Measurements from ENCODE around the gene FOXD2. TPM values are rescaled to one million over a fixed set of nuclear protein-coding genes. Genes with fewer than 3 reads are reported as not detected.

Gene FOXD2
- under 1 TPM in 5 of 6 donors, not detected in 1; 0.05 to 0.37 (median 0.07) TPM for polyA plus RNA-seq (ENCODE audit: low read depth in 6 of 6)

GRCh38 chr1:47437447-47438164 lies at the start of gene FOXD2:
Gene FOXD2, plus strand, starts transcription at chr1:47438044. Its CDS starts 92 bp downstream, at chr1:47438136.
- peak within 1 kb of the TSS; percentile 87 to 95 (median 90) for H3K4me3 Mint-ChIP-seq
- peak within 1 kb of the TSS; percentile 33 to 83 (median 46) for H3K27ac Mint-ChIP-seq
- DNase-seq = peak; percentile 91
- peak; percentile 84 to 85 for ATAC-seq (ENCODE audit: low read depth in 2 of 2)
- H3K4me1 Mint-ChIP-seq = peaks cover 25 to 44% (median 30%) of the 10 kb centered on the region in 3 donors
- peaks cover 0 to 3% (median 0%) of the 10 kb centered on the region in 7 donors for H3K9me3 Mint-ChIP-seq
- H3K36me3 Mint-ChIP-seq = no peaks in the 10 kb centered on the region
- peaks cover 20 to 32% (median 32%) of the 10 kb centered on the region in 3 donors for H3K27me3 Mint-ChIP-seq

GRCh38 chr1:47388891-47389238 lies 49.0 kb upstream of the FOXD2 start:
- H3K27ac Mint-ChIP-seq = peak overlapping the region in 1 of 6 donors; percentile 30
- DNase-seq = peak; percentile 9
- peaks cover 6 to 17% (median 12%) of the 10 kb centered on the region in 3 donors for H3K27me3 Mint-ChIP-seq
- no peak for ATAC-seq (ENCODE audit: low read depth in 2 of 2)
- peaks cover 0 to 4% (median 0%) of the 10 kb centered on the region in 3 donors for H3K4me1 Mint-ChIP-seq
- H3K36me3 Mint-ChIP-seq = no peaks in the 10 kb centered on the region
- H3K9me3 Mint-ChIP-seq = no peaks in the 10 kb centered on the region
- H3K4me3 Mint-ChIP-seq = no peak overlapping the region

DNA sequence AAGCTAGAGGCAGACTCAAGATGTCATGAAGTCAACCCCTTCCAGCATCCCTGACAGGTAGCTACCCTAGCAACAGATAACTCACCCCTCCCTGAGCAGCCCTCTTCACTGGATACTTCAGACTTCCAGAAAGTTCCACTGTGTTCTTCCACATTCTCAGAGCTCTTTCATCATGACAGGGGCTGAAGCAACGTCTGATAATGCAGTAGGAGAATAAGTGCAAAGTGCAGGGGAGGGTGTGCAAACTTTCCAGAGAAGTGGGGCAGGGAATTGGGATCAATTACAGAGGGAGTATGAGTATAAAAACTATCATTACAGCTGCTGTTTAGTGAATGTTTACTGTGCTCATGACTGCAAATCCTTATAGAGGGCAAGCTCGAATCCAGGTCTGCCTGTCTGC lies 48.1 kb upstream of the FOXD2 start:
- peaks cover 11 to 24% (median 20%) of the 10 kb centered on the region in 3 donors for H3K27me3 Mint-ChIP-seq
- no peak overlapping the region for H3K4me3 Mint-ChIP-seq
- peaks cover 0 to 4% (median 0%) of the 10 kb centered on the region in 3 donors for H3K4me1 Mint-ChIP-seq
- H3K27ac Mint-ChIP-seq = no peak overlapping the region
- DNase-seq (no peak), ATAC-seq (ENCODE audit: low read depth in 2 of 2) (no peak)
- H3K36me3 Mint-ChIP-seq = no peaks in the 10 kb centered on the region
- H3K9me3 Mint-ChIP-seq = no peaks in the 10 kb centered on the region

DNA sequence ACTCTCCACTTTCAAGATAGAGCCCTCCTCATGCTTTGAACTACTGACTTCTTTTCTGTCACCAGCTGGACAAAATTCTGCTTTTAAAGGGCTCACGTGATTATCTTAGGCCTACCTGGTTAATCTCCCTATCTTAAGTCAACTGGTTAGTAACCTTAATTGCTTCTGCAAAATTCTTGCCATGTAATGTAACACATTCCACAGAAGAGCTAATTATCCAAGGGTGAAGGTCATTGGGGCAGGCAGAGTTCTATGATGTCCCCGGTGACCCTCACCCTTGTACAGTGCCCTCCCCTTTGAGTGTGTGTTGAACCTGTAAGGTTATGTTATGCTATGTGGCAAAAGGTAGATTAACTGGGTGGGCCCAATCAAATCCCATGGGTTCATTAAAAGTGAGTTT lies 47.0 kb upstream of the FOXD2 start:
- Mint-ChIP-seq H3K27ac (no peak overlapping the region), H3K4me1 (peaks cover 0 to 4% (median 0%) of the 10 kb centered on the region in 3 donors), H3K36me3 (no peaks in the 10 kb centered on the region), H3K9me3 (no peaks in the 10 kb centered on the region), H3K27me3 (peaks cover 18 to 34% (median 29%) of the 10 kb centered on the region in 3 donors), H3K4me3 (no peak overlapping the region)
- no peak for DNase-seq
- ATAC-seq (ENCODE audit: low read depth in 2 of 2) = no peak

- Mint-ChIP-seq H3K27ac (no peak overlapping the region), H3K9me3 (no peaks in the 10 kb centered on the region), H3K4me1 (peaks cover 0 to 4% (median 0%) of the 10 kb centered on the region in 3 donors), H3K36me3 (no peaks in the 10 kb centered on the region), H3K27me3 (peaks cover 22 to 37% (median 36%) of the 10 kb centered on the region in 3 donors), H3K4me3 (peak overlapping the region in 1 of 8 donors; percentile 70)
- no peak for DNase-seq
- no peak for ATAC-seq (ENCODE audit: low read depth in 2 of 2)
Measured at GRCh38 chr1:47393141-47393540, 44.7 kb upstream of the FOXD2 start.

DNA sequence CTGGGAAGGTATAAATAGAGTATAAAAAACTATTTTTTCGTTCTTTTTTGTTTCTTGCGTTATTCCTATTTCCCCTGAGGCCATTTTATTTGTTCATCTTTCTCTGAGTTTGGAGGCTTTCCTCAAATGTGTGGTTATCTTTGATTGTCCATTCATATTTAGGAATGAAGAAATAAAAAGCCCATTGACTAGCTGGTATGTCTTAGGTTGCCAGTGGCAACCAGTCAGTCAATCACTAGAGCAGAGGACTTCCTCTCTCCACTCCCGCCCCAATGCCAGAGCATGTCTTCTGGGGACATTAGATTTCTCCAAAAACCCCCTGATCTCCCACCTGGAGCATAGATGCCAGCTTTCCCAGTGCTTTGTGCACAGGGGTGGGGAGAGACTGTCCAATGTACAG lies 42.4 kb upstream of the FOXD2 start:
- H3K36me3 Mint-ChIP-seq = no peaks in the 10 kb centered on the region
- no peak for ATAC-seq (ENCODE audit: low read depth in 2 of 2)
- H3K9me3 Mint-ChIP-seq = no peaks in the 10 kb centered on the region
- no peak for DNase-seq
- no peak overlapping the region for H3K4me3 Mint-ChIP-seq
- H3K27ac Mint-ChIP-seq = no peak overlapping the region
- peaks cover 24 to 37% (median 36%) of the 10 kb centered on the region in 3 donors for H3K27me3 Mint-ChIP-seq
- peaks cover 3 to 5% (median 3%) of the 10 kb centered on the region in 3 donors for H3K4me1 Mint-ChIP-seq

- no peaks in the 10 kb centered on the region for H3K9me3 Mint-ChIP-seq
- no peaks in the 10 kb centered on the region for H3K36me3 Mint-ChIP-seq
- no peak for DNase-seq
- H3K27me3 Mint-ChIP-seq = peaks cover 33 to 46% (median 39%) of the 10 kb centered on the region in 3 donors
- H3K27ac Mint-ChIP-seq = no peak overlapping the region
- H3K4me1 Mint-ChIP-seq = peaks cover 3 to 5% (median 3%) of the 10 kb centered on the region in 3 donors
- no peak overlapping the region for H3K4me3 Mint-ChIP-seq
- ATAC-seq (ENCODE audit: low read depth in 2 of 2) = no peak
Measured at GRCh38 chr1:47396671-47397196, 41.1 kb upstream of the FOXD2 start.

- H3K27ac Mint-ChIP-seq = peak overlapping the region in 1 of 6 donors; percentile 49
- H3K9me3 Mint-ChIP-seq = no peaks in the 10 kb centered on the region
Measured at GRCh38 chr1:47399138-47399845, 38.6 kb upstream of the FOXD2 start.

DNA sequence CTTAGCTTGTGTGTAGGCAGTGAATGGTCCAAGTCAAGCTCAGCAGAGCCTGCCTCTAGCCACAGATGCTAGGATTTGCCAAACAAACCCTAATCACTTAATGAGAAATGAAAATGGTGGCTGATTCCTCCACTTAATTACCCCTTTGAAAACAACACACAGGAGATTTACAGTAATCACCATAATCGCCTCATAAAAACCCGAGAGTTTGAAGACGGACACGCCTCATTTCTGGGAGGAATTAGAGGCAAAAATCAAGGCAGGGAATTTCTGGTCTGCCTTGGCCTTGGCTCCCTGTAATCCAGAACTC lies 38.0 kb upstream of the FOXD2 start:
- DNase-seq (no peak), ATAC-seq (ENCODE audit: low read depth in 2 of 2) (no peak)
- Mint-ChIP-seq H3K4me1 (peaks cover 3 to 5% (median 3%) of the 10 kb centered on the region in 3 donors), H3K27ac (no peak overlapping the region), H3K9me3 (no peaks in the 10 kb centered on the region), H3K36me3 (no peaks in the 10 kb centered on the region), H3K4me3 (no peak overlapping the region), H3K27me3 (peaks cover 38 to 48% (median 47%) of the 10 kb centered on the region in 3 donors)

More at GRCh38 chr1:47399138-47399845, 38.6 kb upstream of the FOXD2 start:
- Mint-ChIP-seq H3K4me3 (no peak overlapping the region), H3K36me3 (no peaks in the 10 kb centered on the region), H3K27me3 (peaks cover 41 to 52% (median 49%) of the 10 kb centered on the region in 3 donors), H3K4me1 (peaks cover 3 to 5% (median 3%) of the 10 kb centered on the region in 3 donors)
- DNase-seq = peak; percentile 8
- ATAC-seq (ENCODE audit: low read depth in 2 of 2) = peak; percentile 89 to 98

- DNase-seq (no peak), ATAC-seq (ENCODE audit: low read depth in 2 of 2) (no peak)
- peak overlapping the region in 1 of 6 donors; percentile 6 for H3K27ac Mint-ChIP-seq
- H3K4me3 Mint-ChIP-seq = no peak overlapping the region
- H3K27me3 Mint-ChIP-seq = peaks cover 37 to 53% (median 42%) of the 10 kb centered on the region in 3 donors
- H3K36me3 Mint-ChIP-seq = no peaks in the 10 kb centered on the region
- peaks cover 3 to 5% (median 3%) of the 10 kb centered on the region in 3 donors for H3K4me1 Mint-ChIP-seq
- no peaks in the 10 kb centered on the region for H3K9me3 Mint-ChIP-seq
Measured at GRCh38 chr1:47401761-47402160, 36.1 kb upstream of the FOXD2 start.

DNA sequence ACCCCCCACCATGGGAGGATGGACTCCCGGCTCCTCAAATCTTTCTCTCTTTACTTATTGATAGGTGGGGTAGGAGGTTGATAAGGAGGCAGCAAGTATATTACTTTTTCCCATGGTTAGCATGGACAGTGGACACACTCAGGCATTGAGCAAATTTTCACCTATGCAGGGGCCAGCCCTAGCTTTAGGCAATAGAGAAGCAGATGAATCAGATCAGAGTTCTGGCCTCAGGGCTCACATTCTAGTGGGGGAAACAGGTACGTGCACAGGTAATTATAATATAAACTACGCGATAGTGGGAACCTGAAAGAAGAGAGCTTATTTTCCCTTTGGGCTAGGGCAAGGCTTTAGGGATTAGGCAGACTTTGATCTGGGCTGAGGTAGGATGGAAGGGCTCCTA lies 35.3 kb upstream of the FOXD2 start:
- Mint-ChIP-seq H3K9me3 (no peaks in the 10 kb centered on the region), H3K4me1 (peaks cover 3 to 5% (median 3%) of the 10 kb centered on the region in 3 donors), H3K27me3 (peaks cover 32 to 53% (median 38%) of the 10 kb centered on the region in 3 donors), H3K36me3 (no peaks in the 10 kb centered on the region), H3K4me3 (no peak overlapping the region), H3K27ac (no peak overlapping the region)
- no peak for ATAC-seq (ENCODE audit: low read depth in 2 of 2)
- no peak for DNase-seq

GRCh38 chr1:47403321-47403910 lies 34.4 kb upstream of the FOXD2 start:
- Mint-ChIP-seq H3K9me3 (no peaks in the 10 kb centered on the region), H3K4me3 (no peak overlapping the region), H3K4me1 (peaks cover 3 to 5% (median 3%) of the 10 kb centered on the region in 3 donors), H3K27ac (no peak overlapping the region), H3K27me3 (peaks cover 31 to 53% (median 37%) of the 10 kb centered on the region in 3 donors), H3K36me3 (no peaks in the 10 kb centered on the region)
- no peak for ATAC-seq (ENCODE audit: low read depth in 2 of 2)
- no peak for DNase-seq

DNA sequence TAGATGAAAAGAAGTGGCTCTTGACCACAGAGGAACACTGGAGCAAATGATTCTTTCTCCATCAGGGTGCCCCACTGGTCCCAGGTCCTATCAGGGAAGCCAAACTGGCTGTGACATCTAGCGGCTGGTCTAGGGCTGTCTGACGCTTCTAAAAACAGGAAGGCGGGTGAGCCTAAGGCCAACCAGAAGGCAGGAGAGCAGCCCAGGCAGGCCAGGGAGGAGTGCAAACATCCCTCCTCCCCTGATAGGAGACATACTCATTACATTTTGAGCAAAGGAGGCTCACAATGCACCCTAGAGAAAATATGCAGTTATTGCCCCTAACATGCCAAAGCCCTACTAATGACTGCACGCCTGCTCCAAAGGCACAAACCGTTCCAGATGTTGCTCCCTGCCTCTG lies 32.1 kb upstream of the FOXD2 start:
- ATAC-seq (ENCODE audit: low read depth in 2 of 2) (no peak), DNase-seq (no peak)
- H3K4me1 Mint-ChIP-seq = no peaks in the 10 kb centered on the region
- no peaks in the 10 kb centered on the region for H3K36me3 Mint-ChIP-seq
- H3K4me3 Mint-ChIP-seq = no peak overlapping the region
- peaks cover 43 to 66% (median 43%) of the 10 kb centered on the region in 3 donors for H3K27me3 Mint-ChIP-seq
- H3K9me3 Mint-ChIP-seq = no peaks in the 10 kb centered on the region
- H3K27ac Mint-ChIP-seq = no peak overlapping the region
